Lung (tissue), 12 donors: ENCODE results near the gene NDUFS4. TPM values are rescaled to one million over a fixed set of nuclear protein-coding genes. Genes with fewer than 3 reads are reported as not detected.

Experiments
- ATAC-seq: fragments of 200-7000 bp; cut with Tn5 transposase; one replicate; pipeline ENCODE4 v1.9.1; 2020; ENCODE audit warnings: moderate number of reproducible peaks; ENCODE audit not compliant: insufficient read depth, low FRiP score
- DNase-seq, 3 donors: peaks; one replicate each; pipeline ENCODE4 v3.0.0-alpha.2; 2013 to 2017
- H3K27ac ChIP-seq, 2 donors: one replicate each; pipeline ENCODE4 v1.5.1; 2013; ENCODE audit warnings: mild to moderate bottlenecking in 2 of 2, moderate library complexity in 2 of 2, control low read depth in 1 of 2, inconsistent platforms in 1 of 2, low read depth in 1 of 2, low read length in 1 of 2
- H3K27me3 ChIP-seq, 3 donors: one replicate each; pipeline ENCODE4 v1.5.1; 2013; ENCODE audit warnings: low read length in 2 of 3; ENCODE audit not compliant: control insufficient read depth in 3 of 3, insufficient read depth in 3 of 3
- H3K36me3 ChIP-seq, 4 donors: one replicate each; pipeline ENCODE4 v1.5.1; 2013; ENCODE audit warnings: low read length in 4 of 4, mild to moderate bottlenecking in 1 of 4, moderate library complexity in 1 of 4; ENCODE audit not compliant: control insufficient read depth in 4 of 4, insufficient read depth in 4 of 4
- H3K4me1 ChIP-seq, 5 donors: one replicate each; pipeline ENCODE4 v1.5.1; 2013; ENCODE audit warnings: low read length in 5 of 5, mild to moderate bottlenecking in 2 of 5, moderate library complexity in 1 of 5; ENCODE audit not compliant: control insufficient read depth in 5 of 5, insufficient read depth in 5 of 5
- H3K4me3 ChIP-seq: one replicate; pipeline ENCODE4 v1.5.1; 2013; ENCODE audit warnings: mild to moderate bottlenecking, control low read depth, moderate library complexity
- H3K9ac ChIP-seq, 2 donors: one replicate each; pipeline ENCODE4 v1.5.1; 2013; ENCODE audit warnings: low read length in 2 of 2, control low read depth in 1 of 2; ENCODE audit not compliant: insufficient read depth in 1 of 2
- H3K9me3 ChIP-seq, 4 donors: one replicate each; pipeline ENCODE4 v1.5.1; 2013; ENCODE audit warnings: low read length in 3 of 4, mild to moderate bottlenecking in 1 of 4, moderate library complexity in 1 of 4; ENCODE audit not compliant: control insufficient read depth in 4 of 4, insufficient read depth in 3 of 4
- CTCF ChIP-seq: IDR thresholded peaks from 2 replicates; pipeline ENCODE4 v1.5.1; 2012; ENCODE audit warnings: mild to moderate bottlenecking; ENCODE audit errors: control extremely low read depth, extremely low read depth
- WGBS, 2 donors: extraction: QIAGEN DNeasy Blood & Tissue Kit; methylation state at CpG; one replicate each; pipeline ENCODE4 v1.1.7; 2013; 5-methylcytosine and 5-hydroxymethylcytosine counted together
- polyA plus RNA-seq, 2 donors: library from polyadenylated mRNA; stranded (reverse); fragments of 200-250 nt; gene quantifications; one replicate each; pipeline ENCODE4 v1.2.1, GENCODE V29; 2013
- total RNA-seq, 2 donors: library from RNA; depleted of rRNA in 1 of 2; stranded (reverse); fragments of >200 nt in 1 of 2; gene quantifications; one replicate each; pipeline ENCODE4 v1.2.1, GENCODE V29; 2014 to 2021
- donor health status: control.
- donor health status: control.
- donor health status: Bipolar disorder and iron deficiency.
- donor health status: healthy.
- donor health status: DM: yes; HTN: yes; CAD: no.

NDUFS4 gene
- total and polyA plus RNA-seq, 4 donors = 45.7 to 96.1 (median 61.8) TPM

- ATAC-seq (no peak), DNase-seq (no peak)
- no peak for TF ChIP-seq CTCF
- Histone ChIP-seq H3K27me3 (no peaks in the 10 kb centered on the region), H3K4me3 (no peak overlapping the region), H3K4me1 (peaks cover 0 to 5% (median 0%) of the 10 kb centered on the region in 5 donors), H3K27ac (no peak overlapping the region), H3K9me3 (no peaks in the 10 kb centered on the region), H3K36me3 (peaks cover 0 to 6% (median 0%) of the 10 kb centered on the region in 4 donors), H3K9ac (no peak overlapping the region)
Observed at GRCh38 chr5:53613536-53613935, 53.1 kb downstream of the NDUFS4 start.

GRCh38 chr5:53614376-53614885 lies 54.0 kb downstream of the NDUFS4 start:
- DNase-seq (no peak), ATAC-seq (no peak)
- TF ChIP-seq CTCF = no peak
- Histone ChIP-seq H3K9me3 (no peaks in the 10 kb centered on the region), H3K4me1 (peaks cover 0 to 5% (median 0%) of the 10 kb centered on the region in 5 donors), H3K4me3 (no peak overlapping the region), H3K27ac (no peak overlapping the region), H3K27me3 (no peaks in the 10 kb centered on the region), H3K36me3 (peaks cover 0 to 4% (median 0%) of the 10 kb centered on the region in 4 donors), H3K9ac (no peak overlapping the region)
- 91 to 93% methylated on average over 2 of the region's 2 CpGs for WGBS, 2 donors

- no peak overlapping the region for H3K4me3 ChIP-seq
- H3K9ac ChIP-seq = no peak overlapping the region
- TF ChIP-seq CTCF = no peak
- H3K9me3 ChIP-seq = no peaks in the 10 kb centered on the region
- H3K27me3 ChIP-seq = no peaks in the 10 kb centered on the region
- ATAC-seq = no peak
- peak in 1 of 3 donors; percentile 18 for DNase-seq
- H3K36me3 ChIP-seq = no peaks in the 10 kb centered on the region
- H3K27ac ChIP-seq = no peak overlapping the region
- peaks cover 0 to 5% (median 0%) of the 10 kb centered on the region in 5 donors for H3K4me1 ChIP-seq
- WGBS, 2 donors = 95% methylated on average over 3 of the region's 3 CpGs
Observed at GRCh38 chr5:53616939-53617549, 56.6 kb downstream of the NDUFS4 start.
